GM19025 (cell line): ENCODE data around the gene TADA2B.

Experiments used
- ATAC-seq: cut with Tn5 transposase; IDR thresholded peaks from one replicate; pipeline ENCODE4 v1.9.1; 2021; ENCODE audit warnings: mild to moderate bottlenecking, low read depth, moderate library complexity; ENCODE audit not compliant: unreplicated experiment

TADA2B gene

GRCh38 chr4:7034262-7035081, 8.7 kb upstream of the TADA2B start:
- no peak for ATAC-seq

DNA sequence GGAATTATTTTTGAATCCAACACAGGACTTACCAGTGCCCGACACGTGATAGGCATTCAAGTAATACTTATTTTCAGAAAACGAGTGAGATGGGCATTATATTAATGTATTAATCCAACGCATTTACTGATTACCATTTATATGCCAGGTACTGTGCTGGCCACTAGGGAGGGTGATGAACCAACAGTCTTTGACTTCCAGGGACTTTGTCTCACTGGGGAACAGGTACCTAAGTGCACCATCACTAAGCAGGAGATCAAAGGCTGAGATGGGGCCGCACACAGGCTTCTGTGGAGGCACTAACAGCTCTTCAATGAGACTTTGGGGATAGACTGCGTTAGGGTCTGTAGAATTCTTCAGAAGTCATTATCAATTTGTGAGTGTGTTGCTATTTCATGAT, 5.7 kb upstream of the TADA2B start:
- ATAC-seq = no peak

DNA sequence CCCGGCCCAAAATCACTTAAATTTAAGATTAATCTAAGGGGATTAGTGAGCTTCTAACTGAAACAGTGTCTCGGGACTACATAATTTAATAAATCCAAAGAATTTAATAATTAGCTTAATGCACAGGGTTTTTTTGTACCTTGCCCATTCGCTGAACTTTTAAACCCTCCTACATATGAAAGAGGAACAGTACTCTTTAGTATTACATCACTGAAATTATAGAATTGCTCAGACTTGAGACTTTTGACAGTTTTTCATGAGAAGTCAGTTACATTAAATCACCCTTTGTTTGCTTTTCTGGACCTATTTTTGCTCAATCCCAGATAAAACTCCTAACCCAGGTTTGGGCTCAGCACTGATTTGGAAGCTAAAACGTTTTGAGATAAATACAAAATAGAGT, 2.4 kb upstream of the TADA2B start:
- no peak for ATAC-seq

- ATAC-seq = no peak
These were observed 1.9 kb upstream of the TADA2B start for GRCh38 chr4:7041246-7041645.

- ATAC-seq = no peak
These were observed 1.2 kb upstream of the TADA2B start for GRCh38 chr4:7041801-7042502.

DNA sequence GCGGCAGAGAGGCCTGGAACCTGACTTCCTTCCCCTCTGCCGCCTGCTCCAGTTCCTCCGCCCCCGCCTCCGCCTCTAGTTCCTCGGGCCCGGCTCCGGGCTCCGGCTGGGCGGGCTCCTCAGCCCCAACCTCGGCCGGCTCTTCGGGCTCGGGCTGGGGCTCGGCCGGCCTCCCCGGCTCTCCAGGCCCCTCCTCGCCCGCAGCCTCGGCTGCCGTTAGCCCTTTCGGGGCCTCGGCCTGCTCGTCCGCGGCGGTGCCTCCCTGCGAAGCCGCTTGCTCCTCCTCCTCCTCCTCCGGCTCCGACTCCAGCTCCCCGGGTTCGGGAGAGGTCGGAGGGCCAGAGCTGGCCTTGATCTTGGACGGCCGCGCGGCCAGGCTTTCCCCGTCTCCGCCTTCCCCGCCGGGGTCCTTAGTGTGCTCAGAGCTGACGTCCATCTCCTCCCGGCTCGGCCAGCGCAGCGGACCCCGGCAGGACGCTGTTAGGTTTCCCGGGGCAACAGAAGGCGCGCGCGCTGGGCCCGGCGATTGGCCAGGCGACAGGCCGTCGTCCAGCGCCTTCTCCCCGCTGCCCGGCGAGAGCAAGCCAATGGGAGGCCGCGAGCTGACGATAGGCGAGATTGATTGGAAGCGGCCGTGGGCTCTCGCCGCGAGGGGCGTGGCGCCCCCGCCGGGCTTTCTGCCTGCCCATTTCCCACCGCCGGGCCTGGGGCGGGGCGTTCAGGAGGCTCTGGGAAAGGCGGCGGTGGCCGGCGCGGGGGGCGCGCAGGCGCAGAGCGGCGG, 479 bp upstream of the TADA2B start:
- ATAC-seq = peak; percentile 77

DNA sequence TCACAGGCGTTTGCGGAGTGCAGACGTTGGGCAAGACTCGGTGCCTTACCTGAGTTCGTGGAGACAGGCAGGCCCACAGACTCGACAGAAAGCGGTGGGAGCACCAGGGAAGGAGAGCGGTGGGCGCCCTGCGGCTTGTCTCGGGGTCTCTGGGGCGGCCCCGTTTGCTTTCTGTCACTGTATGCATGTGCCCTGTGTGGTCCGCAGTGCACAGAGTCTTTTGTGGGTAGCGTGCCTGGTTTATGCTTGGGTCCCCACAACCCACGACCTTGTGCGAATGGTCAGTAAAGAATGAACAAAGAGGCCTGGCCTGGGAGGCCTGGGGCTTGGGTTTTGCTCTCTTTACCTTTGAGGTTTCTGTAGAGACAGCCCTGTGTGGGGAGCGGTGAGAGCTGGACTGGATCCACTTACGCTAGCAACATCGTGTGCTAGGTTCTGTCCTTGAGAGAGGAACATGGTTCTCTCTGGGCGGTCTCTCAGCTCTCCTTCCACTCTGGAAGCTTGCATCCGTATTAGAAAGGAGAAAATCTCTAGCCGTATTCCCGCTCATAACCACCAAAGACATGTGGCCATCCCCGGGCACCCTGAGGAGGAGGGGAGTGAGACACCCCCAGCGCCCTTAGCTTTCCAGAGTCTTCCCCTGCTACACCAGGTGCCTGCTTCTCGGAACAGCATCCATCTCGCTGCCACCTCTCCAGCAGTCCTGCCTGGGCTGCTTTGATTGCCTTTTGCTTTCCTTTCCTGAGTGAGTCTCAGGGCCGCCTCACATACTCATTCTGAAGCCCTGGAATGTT, 1.2 kb downstream of the TADA2B start:
- no peak for ATAC-seq

DNA sequence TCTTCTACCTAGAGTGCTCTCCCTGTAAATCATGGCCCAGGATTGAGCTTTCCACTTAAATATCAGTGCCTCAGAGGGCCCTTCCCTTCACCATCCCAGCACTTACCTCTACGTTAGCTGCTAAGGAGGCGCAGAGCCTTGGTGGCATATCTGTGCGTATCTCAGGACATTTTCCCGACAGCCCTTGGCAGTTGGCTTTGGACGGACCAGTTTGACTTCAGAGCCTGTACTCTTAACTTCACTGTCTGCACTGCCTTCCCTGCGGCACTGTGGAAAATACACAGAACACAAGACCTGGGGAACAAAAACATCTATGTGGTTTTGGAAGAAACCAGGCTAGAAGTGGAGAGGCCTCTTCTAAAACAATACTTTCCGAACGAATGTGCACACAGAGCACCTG, 2.4 kb downstream of the TADA2B start:
- no peak for ATAC-seq

DNA sequence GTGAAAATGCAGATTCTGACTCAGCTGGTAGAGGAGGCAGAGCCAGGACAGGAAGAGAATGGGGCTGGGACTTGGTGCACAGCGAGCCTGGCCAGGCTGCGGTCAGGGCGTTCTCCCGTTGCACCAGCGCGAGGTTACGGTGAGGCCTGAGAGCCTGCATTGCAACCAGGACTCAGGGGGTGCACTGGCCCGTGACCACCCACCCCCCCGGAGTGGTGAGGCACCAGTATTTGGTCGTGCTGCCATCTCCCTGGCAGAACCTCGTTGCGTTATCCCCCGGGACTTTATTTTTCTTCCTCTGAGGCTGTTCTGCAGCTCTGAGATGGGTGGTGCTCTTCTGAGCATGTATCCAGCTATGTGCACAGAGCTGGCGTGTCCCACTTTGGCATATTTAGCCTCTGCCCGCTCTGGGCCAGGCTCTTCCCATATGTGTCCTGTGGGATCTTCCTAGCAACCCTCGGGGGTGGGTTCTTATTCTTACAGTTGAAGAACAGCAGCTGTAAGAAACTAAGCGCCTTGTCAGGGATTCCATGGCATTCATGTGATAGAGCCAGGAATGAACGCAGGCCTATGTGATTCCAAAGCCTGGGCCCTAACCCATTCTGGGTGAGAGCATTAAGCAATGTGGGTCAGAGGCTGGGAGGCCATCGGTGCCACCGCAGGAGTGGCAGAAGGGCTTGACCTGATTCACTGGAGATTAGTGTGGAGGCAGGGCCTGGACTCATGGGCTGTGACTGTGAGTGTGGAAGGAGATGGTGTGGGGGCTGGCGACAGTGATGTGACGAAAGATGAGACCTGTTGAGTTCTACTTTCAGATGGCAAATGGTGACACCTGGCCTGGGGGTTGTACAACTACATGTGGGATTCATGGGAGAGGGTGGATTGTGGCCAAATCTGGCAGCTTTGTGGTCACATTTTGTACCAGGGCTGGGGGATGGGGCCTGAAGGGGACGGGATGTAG, 3.1 kb downstream of the TADA2B start:
- ATAC-seq = no peak

DNA sequence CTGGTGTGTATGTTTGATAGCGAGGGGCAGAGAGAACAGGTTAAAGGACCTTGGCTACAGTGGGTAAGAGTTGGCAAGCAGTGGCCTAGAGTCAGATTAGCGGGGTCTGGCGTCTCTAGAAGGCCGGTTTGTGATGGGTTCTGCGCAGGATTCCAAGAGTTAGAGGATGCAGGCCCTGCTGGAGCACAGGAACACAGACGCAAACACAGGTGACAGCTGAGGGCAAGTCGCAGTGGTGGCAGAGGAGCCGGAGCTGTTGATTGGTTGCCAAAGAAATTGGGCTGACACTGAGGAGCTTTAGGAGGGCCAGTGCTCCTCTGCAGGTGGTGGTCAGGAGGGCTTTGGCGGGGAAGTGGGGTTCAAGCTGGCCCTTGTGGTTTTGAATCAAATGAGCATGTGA, 3.8 kb downstream of the TADA2B start:
- ATAC-seq = no peak

GRCh38 chr4:7048642-7049041, 5.5 kb downstream of the TADA2B start:
- ATAC-seq = no peak

- ATAC-seq = no peak
These were observed 6.1 kb downstream of the TADA2B start for GRCh38 chr4:7049295-7049694.

- ATAC-seq = no peak
These were observed 6.6 kb downstream of the TADA2B start for GRCh38 chr4:7049739-7050138.

GRCh38 chr4:7050481-7051143, 7.4 kb downstream of the TADA2B start:
- no peak for ATAC-seq

GRCh38 chr4:7051144-7051495, 7.9 kb downstream of the TADA2B start:
- ATAC-seq = no peak

- ATAC-seq = no peak
These were observed 8.7 kb downstream of the TADA2B start for GRCh38 chr4:7051905-7052304.

DNA sequence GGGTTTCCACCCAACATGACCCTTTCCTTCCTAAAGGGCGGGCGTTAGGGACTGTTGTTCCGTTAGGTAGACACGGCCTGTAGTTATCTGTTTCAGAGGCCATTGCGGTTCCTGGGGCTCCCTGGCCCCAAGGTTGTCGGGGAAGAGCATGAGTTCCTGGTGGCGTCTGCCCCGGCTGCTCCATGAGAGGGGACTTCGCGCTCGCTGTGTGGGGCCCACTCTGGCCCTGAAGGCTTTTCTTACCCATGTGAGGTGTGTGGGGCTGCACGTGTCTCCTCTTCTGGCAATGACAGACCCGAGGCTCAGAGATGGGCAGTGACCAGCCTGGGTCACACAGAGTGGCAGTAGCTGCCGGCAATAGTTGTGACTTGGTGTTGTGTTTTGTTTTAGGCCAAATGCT, 9.1 kb downstream of the TADA2B start:
- no peak for ATAC-seq

GRCh38 chr4:7052923-7053715, 9.9 kb downstream of the TADA2B start:
- no peak for ATAC-seq
